OCI-LY7 (cell line): Measurements from ENCODE around the gene TMEM151B.

ENCODE experiments used
- CTCF ChIP-seq: fragments of 200-600 bp; sonication (generic); conservative IDR thresholded peaks from 2 replicates; pipeline ENCODE4 v1.5.1; 2014; ENCODE audit warnings: mild to moderate bottlenecking, antibody characterized with exemption, low read length, moderate library complexity, mixed read lengths
- EZH2phosphoT487 ChIP-seq: fragments of 200-600 bp; sonication (generic); IDR thresholded peaks from 2 replicates; pipeline ENCODE4 v1.6.1; 2018; ENCODE audit warnings: low read depth, borderline replicate concordance, mild to moderate bottlenecking, mixed run types, antibody characterized with exemption, low read length, moderate library complexity, mixed read lengths

- TF ChIP-seq CTCF (no peak), EZH2phosphoT487 (no peak)
These were observed 5.9 kb upstream of the TMEM151B start for GRCh38 chr6:44264154-44265006.
